ENCODE measurements around the gene PFKFB3.
"Not testable (repeated sequence)": the region's sequence is repeated elsewhere in the genome, so short reads cannot be mapped to it uniquely, and the experiment has no call there.

Gene PFKFB3

DNA sequence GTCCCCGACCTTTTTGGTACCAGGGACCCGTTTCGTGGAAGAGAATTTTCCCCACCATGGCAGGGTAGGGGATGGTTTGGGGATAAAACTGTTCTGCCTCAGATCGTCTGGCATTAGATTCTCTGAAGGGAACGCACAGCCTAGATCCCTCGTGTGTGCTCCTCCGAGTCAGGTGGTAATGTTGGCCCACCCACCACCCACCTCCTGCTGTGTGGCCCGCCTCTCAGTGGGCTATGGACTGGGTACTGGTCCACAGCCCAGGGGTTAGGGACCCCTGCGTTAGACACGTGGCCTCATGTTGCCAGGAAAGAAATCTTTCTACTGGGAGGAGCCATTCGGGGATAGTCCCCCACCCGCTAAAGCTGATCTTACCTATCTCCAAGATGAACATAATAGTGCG, 27.0 kb downstream of the PFKFB3 start:
- H3K27me3 Mint-ChIP-seq, result no peaks in the 10 kb centered on the region
- no peaks in the 10 kb centered on the region for H3K4me1 Mint-ChIP-seq
- H3K36me3 Mint-ChIP-seq, result peaks cover 89% of the 10 kb centered on the region
- ATAC-seq, result no peak
- no peaks in the 10 kb centered on the region for H3K9me3 Mint-ChIP-seq
- H3K27ac Mint-ChIP-seq, result no peak overlapping the region
- H3K4me3 Mint-ChIP-seq, result no peak overlapping the region

DNA sequence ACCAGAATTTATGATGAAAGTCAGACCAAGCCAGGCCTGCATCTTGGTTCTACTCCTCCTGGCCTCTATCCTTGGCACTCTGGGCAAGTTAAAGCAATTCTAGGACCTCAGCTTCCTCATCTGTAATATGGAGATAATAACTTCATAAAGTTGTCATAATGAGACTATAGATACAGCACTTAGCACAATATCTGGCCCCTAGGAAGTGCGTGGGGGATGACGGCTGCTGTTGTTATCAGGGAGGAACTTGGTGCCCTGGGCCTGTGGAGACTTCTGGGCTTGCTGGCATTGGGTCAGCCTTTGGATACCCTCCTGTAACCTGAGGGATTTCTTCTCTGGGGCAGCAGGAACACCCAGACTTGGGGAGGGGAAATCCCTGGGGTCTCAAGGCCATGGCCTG, 27.6 kb downstream of the PFKFB3 start:
- Mint-ChIP-seq H3K27me3 (no peaks in the 10 kb centered on the region), H3K36me3 (peaks cover 90% of the 10 kb centered on the region), H3K27ac (no peak overlapping the region), H3K9me3 (no peaks in the 10 kb centered on the region), H3K4me1 (no peaks in the 10 kb centered on the region), H3K4me3 (no peak overlapping the region)
- no peak for ATAC-seq

DNA sequence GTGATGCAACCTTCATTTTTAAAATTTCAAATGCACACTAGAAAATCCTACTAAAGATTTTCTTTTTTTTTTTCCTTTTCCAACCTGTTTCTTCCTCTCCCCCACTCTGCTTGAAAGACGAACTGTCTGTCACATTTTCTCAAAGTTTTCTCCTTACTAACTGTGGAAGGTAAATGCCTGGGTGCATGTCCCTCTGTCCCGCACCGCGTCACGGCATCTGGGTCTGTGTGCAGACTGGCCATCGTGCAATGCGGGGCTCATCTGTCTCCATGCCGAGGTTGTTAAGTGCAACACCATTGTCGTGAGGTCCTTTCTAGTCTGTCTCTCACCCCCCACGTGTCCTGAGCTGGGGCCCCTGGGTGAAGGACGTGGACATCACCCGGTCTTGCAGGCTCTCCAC, 28.4 kb downstream of the PFKFB3 start:
- Mint-ChIP-seq H3K27me3 (no peaks in the 10 kb centered on the region), H3K9me3 (no peaks in the 10 kb centered on the region), H3K36me3 (peaks cover 90% of the 10 kb centered on the region), H3K4me1 (no peaks in the 10 kb centered on the region), H3K27ac (no peak overlapping the region), H3K4me3 (no peak overlapping the region)
- ATAC-seq, result no peak

DNA sequence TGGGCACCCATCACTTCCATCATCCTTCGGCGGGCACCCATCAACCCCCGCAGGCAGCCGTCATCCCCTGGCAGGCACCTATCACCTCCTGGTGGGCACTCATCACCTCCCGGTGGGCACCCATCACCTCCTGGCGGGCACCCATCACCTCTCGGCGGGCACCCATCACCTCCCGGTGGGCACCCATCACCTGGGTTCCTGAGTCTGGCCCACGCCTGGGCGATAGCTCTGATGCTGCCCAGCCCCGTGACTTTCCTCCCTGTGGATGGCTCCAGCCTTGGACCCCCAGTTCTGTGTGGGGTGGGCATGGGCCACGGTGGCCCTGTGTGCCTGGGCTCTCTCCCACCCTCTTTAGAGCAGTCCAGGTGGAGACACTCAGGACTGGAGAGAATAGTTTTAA, 29.0 kb downstream of the PFKFB3 start:
- H3K4me1 Mint-ChIP-seq, result no peaks in the 10 kb centered on the region
- ATAC-seq, result no peak
- peaks cover 91% of the 10 kb centered on the region for H3K36me3 Mint-ChIP-seq
- H3K9me3 Mint-ChIP-seq, result no peaks in the 10 kb centered on the region
- no peaks in the 10 kb centered on the region for H3K27me3 Mint-ChIP-seq
- no peak overlapping the region for H3K27ac Mint-ChIP-seq
- no peak overlapping the region for H3K4me3 Mint-ChIP-seq

DNA sequence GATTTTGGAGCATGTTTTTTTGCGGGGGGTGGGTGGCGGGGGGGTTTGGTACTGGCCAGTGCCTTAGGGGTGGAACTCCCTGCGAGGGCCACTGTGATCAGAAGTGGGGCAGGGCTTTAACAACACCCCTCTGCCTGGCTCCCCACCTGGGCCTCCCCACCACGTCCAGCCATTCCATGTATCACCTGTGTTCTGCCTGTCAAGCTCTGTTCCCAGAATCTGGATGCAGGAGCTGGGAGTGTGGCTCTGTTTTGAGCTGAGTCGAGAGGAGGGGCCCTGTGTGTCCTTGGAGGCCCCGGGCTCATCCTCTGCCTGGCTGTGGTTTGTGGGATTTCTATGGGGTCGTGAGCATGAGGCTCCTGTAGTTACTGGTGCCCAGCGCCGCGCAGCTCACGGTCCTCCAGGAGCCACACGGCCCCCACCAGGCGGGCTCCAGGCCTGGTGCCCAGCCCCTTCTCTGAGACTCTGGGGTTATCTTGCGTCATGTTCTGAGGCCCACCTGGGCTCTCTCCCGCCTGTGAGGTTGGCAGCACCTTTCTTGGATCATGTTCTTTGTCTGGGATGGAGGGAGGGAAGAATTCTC, 29.6 kb downstream of the PFKFB3 start:
- ATAC-seq, result no peak
- H3K27ac Mint-ChIP-seq, result no peak overlapping the region

DNA sequence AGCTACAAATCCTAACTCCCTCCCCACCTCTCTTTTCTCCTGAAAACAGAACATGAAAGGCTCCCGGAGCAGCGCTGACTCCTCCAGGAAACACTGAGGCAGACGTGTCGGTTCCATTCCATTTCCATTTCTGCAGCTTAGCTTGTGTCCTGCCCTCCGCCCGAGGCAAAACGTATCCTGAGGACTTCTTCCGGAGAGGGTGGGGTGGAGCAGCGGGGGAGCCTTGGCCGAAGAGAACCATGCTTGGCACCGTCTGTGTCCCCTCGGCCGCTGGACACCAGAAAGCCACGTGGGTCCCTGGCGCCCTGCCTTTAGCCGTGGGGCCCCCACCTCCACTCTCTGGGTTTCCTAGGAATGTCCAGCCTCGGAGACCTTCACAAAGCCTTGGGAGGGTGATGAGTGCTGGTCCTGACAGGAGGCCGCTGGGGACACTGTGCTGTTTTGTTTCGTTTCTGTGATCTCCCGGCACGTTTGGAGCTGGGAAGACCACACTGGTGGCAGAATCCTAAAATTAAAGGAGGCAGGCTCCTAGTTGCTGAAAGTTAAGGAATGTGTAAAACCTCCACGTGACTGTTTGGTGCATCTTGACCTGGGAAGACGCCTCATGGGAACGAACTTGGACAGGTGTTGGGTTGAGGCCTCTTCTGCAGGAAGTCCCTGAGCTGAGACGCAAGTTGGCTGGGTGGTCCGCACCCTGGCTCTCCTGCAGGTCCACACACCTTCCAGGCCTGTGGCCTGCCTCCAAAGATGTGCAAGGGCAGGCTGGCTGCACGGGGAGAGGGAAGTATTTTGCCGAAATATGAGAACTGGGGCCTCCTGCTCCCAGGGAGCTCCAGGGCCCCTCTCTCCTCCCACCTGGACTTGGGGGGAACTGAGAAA, 30.4 kb downstream of the PFKFB3 start:
- no peak for ATAC-seq
- no peaks in the 10 kb centered on the region for H3K9me3 Mint-ChIP-seq
- H3K4me1 Mint-ChIP-seq, result no peaks in the 10 kb centered on the region
- H3K27ac Mint-ChIP-seq, result no peak overlapping the region
- H3K27me3 Mint-ChIP-seq, result no peaks in the 10 kb centered on the region
- H3K36me3 Mint-ChIP-seq, result peaks cover 85% of the 10 kb centered on the region
- no peak overlapping the region for H3K4me3 Mint-ChIP-seq

More for the DNA sequence above, 29.6 kb downstream of the PFKFB3 start:
- Mint-ChIP-seq H3K36me3 (peaks cover 92% of the 10 kb centered on the region), H3K27me3 (no peaks in the 10 kb centered on the region), H3K4me1 (no peaks in the 10 kb centered on the region), H3K9me3 (no peaks in the 10 kb centered on the region), H3K4me3 (no peak overlapping the region)

DNA sequence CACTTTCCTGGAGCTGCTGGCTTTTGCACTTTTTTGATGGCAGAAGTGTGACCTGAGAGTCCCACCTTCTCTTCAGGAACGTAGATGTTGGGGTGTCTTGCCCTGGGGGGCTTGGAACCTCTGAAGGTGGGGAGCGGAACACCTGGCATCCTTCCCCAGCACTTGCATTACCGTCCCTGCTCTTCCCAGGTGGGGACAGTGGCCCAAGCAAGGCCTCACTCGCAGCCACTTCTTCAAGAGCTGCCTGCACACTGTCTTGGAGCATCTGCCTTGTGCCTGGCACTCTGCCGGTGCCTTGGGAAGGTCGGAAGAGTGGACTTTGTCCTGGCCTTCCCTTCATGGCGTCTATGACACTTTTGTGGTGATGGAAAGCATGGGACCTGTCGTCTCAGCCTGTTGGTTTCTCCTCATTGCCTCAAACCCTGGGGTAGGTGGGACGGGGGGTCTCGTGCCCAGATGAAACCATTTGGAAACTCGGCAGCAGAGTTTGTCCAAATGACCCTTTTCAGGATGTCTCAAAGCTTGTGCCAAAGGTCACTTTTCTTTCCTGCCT, 31.1 kb downstream of the PFKFB3 start:
- no peak for ATAC-seq
- Mint-ChIP-seq H3K4me1 (peaks cover 2% of the 10 kb centered on the region), H3K4me3 (no peak overlapping the region), H3K27me3 (no peaks in the 10 kb centered on the region), H3K9me3 (no peaks in the 10 kb centered on the region), H3K36me3 (peaks cover 80% of the 10 kb centered on the region), H3K27ac (no peak overlapping the region)

DNA sequence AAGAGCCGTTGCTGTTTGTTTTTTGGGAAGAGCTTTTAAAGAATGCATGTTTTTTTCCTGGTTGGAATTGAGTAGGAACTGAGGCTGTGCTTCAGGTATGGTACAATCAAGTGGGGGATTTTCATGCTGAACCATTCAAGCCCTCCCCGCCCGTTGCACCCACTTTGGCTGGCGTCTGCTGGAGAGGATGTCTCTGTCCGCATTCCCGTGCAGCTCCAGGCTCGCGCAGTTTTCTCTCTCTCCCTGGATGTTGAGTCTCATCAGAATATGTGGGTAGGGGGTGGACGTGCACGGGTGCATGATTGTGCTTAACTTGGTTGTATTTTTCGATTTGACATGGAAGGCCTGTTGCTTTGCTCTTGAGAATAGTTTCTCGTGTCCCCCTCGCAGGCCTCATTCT, 31.6 kb downstream of the PFKFB3 start:
- H3K27me3 Mint-ChIP-seq, result no peaks in the 10 kb centered on the region
- ATAC-seq, result no peak
- no peaks in the 10 kb centered on the region for H3K9me3 Mint-ChIP-seq
- H3K27ac Mint-ChIP-seq, result no peak overlapping the region
- peaks cover 81% of the 10 kb centered on the region for H3K36me3 Mint-ChIP-seq
- H3K4me1 Mint-ChIP-seq, result peaks cover 7% of the 10 kb centered on the region
- H3K4me3 Mint-ChIP-seq, result no peak overlapping the region

DNA sequence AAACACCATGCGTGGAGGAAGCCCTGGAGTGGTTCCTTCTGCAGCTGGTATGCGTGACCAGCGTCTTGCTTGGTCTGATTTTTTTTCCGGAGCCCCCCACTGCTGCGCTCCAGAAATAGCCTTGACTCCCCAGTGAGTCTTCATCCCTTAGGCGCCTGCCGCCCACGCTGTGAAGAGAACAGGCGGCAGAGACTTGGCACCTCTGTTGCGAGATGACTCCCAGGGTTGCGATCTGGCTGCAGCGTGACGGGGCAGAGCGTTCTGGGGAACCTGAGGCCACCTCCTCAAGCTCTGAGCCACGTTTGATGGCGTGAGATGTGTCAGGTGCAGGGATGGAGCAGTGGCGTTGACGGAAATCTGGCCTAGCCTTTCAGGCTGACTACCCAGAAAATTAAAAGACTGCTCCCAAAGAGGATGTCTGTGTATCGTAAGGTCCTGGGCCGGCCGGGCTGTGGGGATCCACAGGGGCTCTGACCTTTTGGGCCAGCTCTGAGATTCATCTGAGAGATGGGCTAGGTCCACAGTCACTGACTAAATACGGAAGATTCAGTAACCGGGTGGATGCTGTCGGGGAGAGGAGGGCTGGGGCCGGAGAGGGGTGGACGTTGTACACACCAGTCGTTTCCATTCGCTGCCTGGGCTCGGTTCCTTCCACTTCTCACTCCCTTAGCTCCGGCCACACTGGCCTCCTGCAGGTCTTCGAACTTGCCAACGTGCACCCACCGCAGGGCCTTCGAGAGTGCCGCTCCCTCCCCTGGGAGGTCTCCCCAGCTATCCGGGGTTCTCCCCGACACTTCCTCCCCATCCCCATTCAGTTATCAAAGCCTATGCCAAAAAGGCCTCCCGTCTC, 33.8 kb downstream of the PFKFB3 start:
- no peak for ATAC-seq
- Mint-ChIP-seq H3K27ac (no peak overlapping the region), H3K9me3 (no peaks in the 10 kb centered on the region), H3K4me3 (no peak overlapping the region), H3K27me3 (no peaks in the 10 kb centered on the region), H3K4me1 (peaks cover 7% of the 10 kb centered on the region), H3K36me3 (peaks cover 71% of the 10 kb centered on the region)

DNA sequence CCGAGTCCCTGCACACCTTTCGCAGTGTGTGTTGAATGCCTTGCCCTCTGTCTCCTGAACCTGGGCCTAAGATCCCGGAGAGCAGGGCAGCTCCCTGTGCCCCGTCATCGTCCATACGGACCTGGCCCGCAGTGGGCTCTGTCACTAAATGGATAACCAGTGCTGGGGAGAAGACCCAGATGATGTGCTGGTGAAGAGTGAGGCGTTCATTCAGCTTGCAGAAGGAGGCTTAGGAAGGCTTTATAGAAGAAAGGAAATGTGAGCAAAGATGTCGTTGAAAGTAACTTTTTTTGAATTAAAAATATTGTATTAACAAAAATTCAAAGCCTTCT, 34.4 kb downstream of the PFKFB3 start:
- peaks cover 69% of the 10 kb centered on the region for H3K36me3 Mint-ChIP-seq
- no peak overlapping the region for H3K27ac Mint-ChIP-seq
- H3K4me3 Mint-ChIP-seq, result no peak overlapping the region
- no peaks in the 10 kb centered on the region for H3K9me3 Mint-ChIP-seq
- H3K4me1 Mint-ChIP-seq, result peaks cover 7% of the 10 kb centered on the region
- ATAC-seq, result no peak
- no peaks in the 10 kb centered on the region for H3K27me3 Mint-ChIP-seq

DNA sequence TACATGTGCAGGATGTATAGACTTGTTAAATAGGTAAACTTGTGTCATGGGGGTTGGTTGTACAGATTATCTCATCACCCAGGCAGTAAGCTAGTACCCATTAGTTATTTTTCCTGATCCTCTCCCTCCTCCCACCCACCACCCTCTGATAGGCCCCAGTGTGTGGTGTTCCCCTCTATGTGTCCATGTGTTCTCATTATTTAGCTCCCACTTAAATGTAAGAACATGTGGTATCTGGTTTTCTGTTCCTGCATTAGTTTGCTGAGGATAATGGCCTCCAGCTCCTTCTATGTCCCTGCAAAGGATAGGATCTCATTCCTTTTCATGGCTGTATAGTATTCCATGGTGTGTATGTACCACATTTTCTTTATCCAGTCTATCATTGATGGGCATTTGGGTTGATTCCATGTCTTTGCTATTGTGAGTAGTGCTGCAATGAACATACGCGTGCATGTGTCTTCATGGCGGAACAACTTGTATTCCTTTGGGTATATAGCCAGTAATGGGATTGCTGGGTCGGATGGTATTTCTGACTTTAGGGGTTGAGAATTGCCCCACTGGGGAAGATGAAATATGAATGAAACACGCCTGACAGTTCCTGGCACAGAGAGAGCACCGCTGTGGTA, 36.0 kb downstream of the PFKFB3 start:
- H3K4me1 Mint-ChIP-seq, H3K4me3 Mint-ChIP-seq, H3K9me3 Mint-ChIP-seq, H3K27me3 Mint-ChIP-seq, ATAC-seq, H3K27ac Mint-ChIP-seq: not testable (repeated sequence)
- peaks cover 63% of the 10 kb centered on the region for H3K36me3 Mint-ChIP-seq

DNA sequence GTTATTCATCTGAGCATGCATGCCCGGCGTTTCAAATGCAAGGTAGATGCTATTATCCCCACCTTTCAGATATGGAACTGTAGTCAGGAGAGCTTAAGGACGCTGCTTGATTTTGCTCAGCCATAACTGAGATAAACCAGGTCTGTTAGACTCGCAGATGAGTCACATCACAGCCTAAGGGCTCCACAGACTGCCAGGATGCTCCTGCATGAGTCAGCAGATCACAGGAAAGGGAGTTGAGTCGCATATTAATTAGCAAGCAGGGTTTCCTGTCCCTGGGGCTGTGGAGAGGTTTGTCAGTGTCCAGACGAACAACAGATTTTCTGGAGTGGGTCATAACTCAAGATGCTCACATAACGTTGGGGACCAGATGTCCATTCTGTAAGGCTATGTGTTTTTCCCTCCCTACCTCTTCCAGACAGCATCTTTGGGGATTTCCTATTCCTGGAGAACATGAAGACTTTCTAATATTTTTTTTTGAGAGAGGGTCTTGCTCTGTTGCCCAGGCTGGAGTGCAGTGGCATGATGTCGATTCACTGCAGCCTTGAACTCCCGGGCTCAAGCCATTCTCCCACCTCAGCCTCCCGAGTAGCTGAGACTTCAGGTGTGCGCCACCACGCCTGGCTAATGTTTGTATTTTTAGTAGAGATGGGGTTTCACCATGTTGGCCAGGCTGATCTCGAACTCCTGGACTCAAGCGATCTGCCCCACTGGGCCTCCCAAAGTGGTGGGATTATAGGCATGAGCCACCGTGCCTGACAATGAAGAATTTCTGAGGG, 36.7 kb downstream of the PFKFB3 start:
- Mint-ChIP-seq H3K4me3 (no peak overlapping the region), H3K9me3 (no peaks in the 10 kb centered on the region), H3K4me1 (peaks cover 7% of the 10 kb centered on the region), H3K36me3 (peaks cover 56% of the 10 kb centered on the region), H3K27ac (no peak overlapping the region), H3K27me3 (no peaks in the 10 kb centered on the region)
- peak; percentile 71 for ATAC-seq

DNA sequence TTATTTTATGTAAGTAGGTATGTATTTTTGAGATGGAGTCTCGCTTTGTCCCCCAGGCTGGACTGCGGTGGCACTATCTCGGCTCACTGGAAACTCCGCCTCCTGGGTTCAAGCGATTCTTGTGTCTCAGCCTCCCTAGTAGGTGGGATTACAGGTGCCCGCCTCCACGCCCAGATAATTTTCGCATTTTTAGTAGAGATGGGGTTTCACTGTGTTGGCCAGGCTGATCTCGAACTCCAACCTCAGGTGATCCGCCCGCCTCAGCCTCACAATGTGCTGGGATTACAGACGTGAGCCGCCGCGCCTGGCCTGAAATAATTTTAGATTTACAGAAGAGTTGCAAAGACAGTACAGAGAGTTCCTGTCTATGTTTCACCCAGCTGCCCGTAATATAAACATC, 37.5 kb downstream of the PFKFB3 start:
- Mint-ChIP-seq H3K27ac (no peak overlapping the region), H3K9me3 (no peaks in the 10 kb centered on the region), H3K4me1 (peaks cover 7% of the 10 kb centered on the region)

DNA sequence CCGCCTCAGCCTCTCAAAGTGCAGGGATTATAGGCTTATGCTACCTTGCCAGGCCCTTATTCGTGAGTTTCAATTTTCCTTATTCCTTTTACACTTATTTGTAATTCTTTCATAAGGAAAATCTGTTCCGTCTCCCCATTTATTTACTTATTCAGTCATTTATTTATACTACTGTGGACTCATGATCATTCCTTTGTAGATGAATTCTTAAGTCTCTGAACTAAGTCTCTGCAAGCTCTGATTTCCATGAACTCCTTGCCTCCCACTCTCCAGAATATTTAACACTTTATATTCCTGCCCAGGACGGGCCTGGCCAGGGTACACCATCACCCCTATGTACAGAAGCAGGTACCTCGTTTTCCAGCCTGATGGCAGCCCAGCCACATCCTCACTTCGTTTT, 39.4 kb downstream of the PFKFB3 start:
- peaks cover 7% of the 10 kb centered on the region for H3K4me1 Mint-ChIP-seq
- H3K27ac Mint-ChIP-seq, result no peak overlapping the region
- peaks cover 29% of the 10 kb centered on the region for H3K36me3 Mint-ChIP-seq

More for the DNA sequence above, 37.5 kb downstream of the PFKFB3 start:
- no peaks in the 10 kb centered on the region for H3K27me3 Mint-ChIP-seq
- peaks cover 48% of the 10 kb centered on the region for H3K36me3 Mint-ChIP-seq
- H3K4me3 Mint-ChIP-seq, result no peak overlapping the region
- no peak for ATAC-seq

More for the DNA sequence above, 39.4 kb downstream of the PFKFB3 start:
- Mint-ChIP-seq H3K9me3 (no peaks in the 10 kb centered on the region), H3K4me3 (no peak overlapping the region), H3K27me3 (no peaks in the 10 kb centered on the region)
- no peak for ATAC-seq

All from stimulated activated memory B cell treated with anti-CD40 and anti-IgM and Interleukin-4, amounts not matched to agents 10 μg/mL and 1 μg/mL and 100 μg/mL, for 72 hours (primary cell).